ENCODE data around the gene RNF40.

RNF40 gene

GRCh38 chr16:30740364-30741251, 21.5 kb upstream of the RNF40 start:
- no peak for DNase-seq (ENCODE audit: low read depth)

GRCh38 chr16:30741461-30741914, 20.6 kb upstream of the RNF40 start:
- DNase-seq (ENCODE audit: low read depth), result no peak

GRCh38 chr16:30743716-30744115, 18.4 kb upstream of the RNF40 start:
- no peak for DNase-seq (ENCODE audit: low read depth)

GRCh38 chr16:30744183-30744582, 17.9 kb upstream of the RNF40 start:
- no peak for DNase-seq (ENCODE audit: low read depth)

- DNase-seq (ENCODE audit: low read depth), result no peak
These were observed 17.0 kb upstream of the RNF40 start for GRCh38 chr16:30745082-30745481.

- DNase-seq (ENCODE audit: low read depth), result no peak
These were observed 15.4 kb upstream of the RNF40 start for GRCh38 chr16:30746638-30747175.

- no peak for DNase-seq (ENCODE audit: low read depth)
These were observed 14.8 kb upstream of the RNF40 start for GRCh38 chr16:30747331-30747730.

GRCh38 chr16:30747799-30748633, 14.1 kb upstream of the RNF40 start, which contains the start of gene PHKG2:
Gene PHKG2 (plus strand): TSS chr16:30748425. CDS start chr16:30748821, 396 bp downstream.
- peak; percentile 88 for DNase-seq (ENCODE audit: low read depth)

- no peak for DNase-seq (ENCODE audit: low read depth)
These were observed 13.3 kb upstream of the RNF40 start for GRCh38 chr16:30748634-30749445.

- no peak for DNase-seq (ENCODE audit: low read depth)
These were observed 11.9 kb upstream of the RNF40 start for GRCh38 chr16:30750201-30750600.

- DNase-seq (ENCODE audit: low read depth), result no peak
These were observed 11.2 kb upstream of the RNF40 start for GRCh38 chr16:30750876-30751465.

GRCh38 chr16:30753596-30753995, 8.5 kb upstream of the RNF40 start:
- no peak for DNase-seq (ENCODE audit: low read depth)

- no peak for DNase-seq (ENCODE audit: low read depth)
These were observed 6.0 kb upstream of the RNF40 start for GRCh38 chr16:30755955-30756780.

GRCh38 chr16:30756781-30757100, 5.4 kb upstream of the RNF40 start:
- no peak for DNase-seq (ENCODE audit: low read depth)

- DNase-seq (ENCODE audit: low read depth), result no peak
These were observed 4.8 kb upstream of the RNF40 start for GRCh38 chr16:30757316-30757715.

GRCh38 chr16:30758988-30759491, 3.1 kb upstream of the RNF40 start:
- no peak for DNase-seq (ENCODE audit: low read depth)

GRCh38 chr16:30760001-30760559, 2.0 kb upstream of the RNF40 start:
- DNase-seq (ENCODE audit: low read depth), result no peak

- no peak for DNase-seq (ENCODE audit: low read depth)
These were observed 1.3 kb upstream of the RNF40 start for GRCh38 chr16:30760577-30761426.

- peak; percentile 16 for DNase-seq (ENCODE audit: low read depth)
These were observed 645 bp upstream of the RNF40 start for GRCh38 chr16:30761427-30761927.

Data from stimulated activated CD8-positive, alpha-beta memory T cell treated with anti-CD3 and anti-CD28 coated beads, Interleukin-12 subunit alpha, Interleukin-12 subunit beta, amount 100 ng/mL, for 4 hours (primary cell).